Chondrocyte (in vitro differentiated cells): ENCODE measurements around the gene SMIM7. TPM values are rescaled to one million over a fixed set of nuclear protein-coding genes. Genes with fewer than 3 reads are reported as not detected.

Experiments
- DNase-seq: peaks from one replicate; pipeline ENCODE4 v3.0.0; 2021; ENCODE audit warnings: mixed read lengths, low spot score
- H3K27ac Mint-ChIP-seq: one replicate; pipeline ENCODE4 v1.8.0; 2021; ENCODE audit warnings: mild to moderate bottlenecking, moderate library complexity, mixed read lengths; ENCODE audit not compliant: unreplicated experiment
- H3K27me3 Mint-ChIP-seq: 2 replicates; pipeline ENCODE4 v1.8.0; 2021; ENCODE audit warnings: low read depth, mixed read lengths
- H3K36me3 Mint-ChIP-seq: 2 replicates; pipeline ENCODE4 v1.8.0; 2021; ENCODE audit warnings: low read depth, mixed read lengths
- H3K4me1 Mint-ChIP-seq: 2 replicates; pipeline ENCODE4 v1.8.0; 2021; ENCODE audit warnings: low read depth, mild to moderate bottlenecking, mixed read lengths
- H3K4me3 Mint-ChIP-seq: one replicate; pipeline ENCODE4 v1.8.0; 2021; ENCODE audit warnings: mild to moderate bottlenecking, moderate library complexity, mixed read lengths; ENCODE audit not compliant: unreplicated experiment
- H3K9me3 Mint-ChIP-seq: 2 replicates; pipeline ENCODE4 v1.8.0; 2021; ENCODE audit warnings: low read depth, mixed read lengths
- total RNA-seq: library from RNA; stranded (reverse); gene quantifications from 3 replicates; pipeline ENCODE4 v1.2.1, GENCODE V29; 2021
- TF ChIP-seq, protein P1 (sequence below): fragments of 200-600 bp; sonication (generic); IDR thresholded peaks from 2 replicates; pipeline ENCODE4 v1.5.0; 2021; ENCODE audit warnings: antibody characterized with exemption, mild to moderate bottlenecking, moderate library complexity

SMIM7 gene
- total RNA-seq, 1 donor from 2014 or later = 47.7 TPM

DNA sequence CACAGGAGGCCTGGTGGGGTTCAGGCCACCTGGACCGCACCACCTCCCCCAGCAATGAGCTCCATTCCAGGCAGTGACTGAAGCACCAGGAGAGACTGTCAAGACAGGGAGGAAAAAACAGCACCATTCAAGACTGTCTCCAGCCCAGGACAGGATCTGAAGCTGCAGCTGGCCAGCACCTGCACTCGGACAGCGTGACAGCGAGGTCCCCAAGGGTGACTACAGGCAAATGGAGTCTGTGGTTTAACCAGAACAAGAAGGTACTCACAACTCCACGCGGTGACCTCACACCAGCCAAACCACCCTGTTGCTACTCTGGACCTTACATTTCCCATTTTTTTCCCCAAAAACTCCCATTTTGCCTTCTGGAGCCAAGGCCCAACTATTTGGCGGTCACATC is 41.7 kb downstream of the SMIM7 start:
- Mint-ChIP-seq H3K4me3 (no peak overlapping the region), H3K27ac (no peak overlapping the region), H3K4me1 (peaks cover 36% of the 10 kb centered on the region), H3K36me3 (no peaks in the 10 kb centered on the region), H3K27me3 (no peaks in the 10 kb centered on the region), H3K9me3 (no peaks in the 10 kb centered on the region)
- DNase-seq = no peak
- TF ChIP-seq, protein P1, sequence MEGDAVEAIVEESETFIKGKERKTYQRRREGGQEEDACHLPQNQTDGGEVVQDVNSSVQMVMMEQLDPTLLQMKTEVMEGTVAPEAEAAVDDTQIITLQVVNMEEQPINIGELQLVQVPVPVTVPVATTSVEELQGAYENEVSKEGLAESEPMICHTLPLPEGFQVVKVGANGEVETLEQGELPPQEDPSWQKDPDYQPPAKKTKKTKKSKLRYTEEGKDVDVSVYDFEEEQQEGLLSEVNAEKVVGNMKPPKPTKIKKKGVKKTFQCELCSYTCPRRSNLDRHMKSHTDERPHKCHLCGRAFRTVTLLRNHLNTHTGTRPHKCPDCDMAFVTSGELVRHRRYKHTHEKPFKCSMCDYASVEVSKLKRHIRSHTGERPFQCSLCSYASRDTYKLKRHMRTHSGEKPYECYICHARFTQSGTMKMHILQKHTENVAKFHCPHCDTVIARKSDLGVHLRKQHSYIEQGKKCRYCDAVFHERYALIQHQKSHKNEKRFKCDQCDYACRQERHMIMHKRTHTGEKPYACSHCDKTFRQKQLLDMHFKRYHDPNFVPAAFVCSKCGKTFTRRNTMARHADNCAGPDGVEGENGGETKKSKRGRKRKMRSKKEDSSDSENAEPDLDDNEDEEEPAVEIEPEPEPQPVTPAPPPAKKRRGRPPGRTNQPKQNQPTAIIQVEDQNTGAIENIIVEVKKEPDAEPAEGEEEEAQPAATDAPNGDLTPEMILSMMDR = no peak

DNA sequence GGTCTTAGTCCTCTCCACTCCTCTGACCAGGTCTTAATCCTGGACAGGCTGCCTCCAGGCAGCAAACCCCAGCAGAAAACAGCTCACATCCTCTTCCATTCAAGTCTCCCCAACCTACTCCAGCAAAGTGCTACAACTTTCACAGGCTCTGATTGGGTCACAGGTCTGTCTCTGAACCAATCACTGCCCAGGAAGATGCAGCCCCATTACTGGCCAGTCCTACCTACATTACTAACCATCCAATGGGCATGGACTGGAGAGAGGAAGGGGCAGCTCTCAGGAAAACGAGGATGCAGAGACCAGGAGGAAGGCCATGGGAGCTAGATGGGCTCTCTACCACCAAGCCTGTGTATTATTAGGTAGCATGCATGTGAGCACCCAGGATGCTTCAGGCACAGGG is 44.1 kb downstream of the SMIM7 start:
- TF ChIP-seq, protein P1 = no peak
- Mint-ChIP-seq H3K36me3 (no peaks in the 10 kb centered on the region), H3K4me3 (no peak overlapping the region), H3K27ac (no peak overlapping the region), H3K9me3 (no peaks in the 10 kb centered on the region), H3K4me1 (peaks cover 52% of the 10 kb centered on the region), H3K27me3 (no peaks in the 10 kb centered on the region)
- no peak for DNase-seq

DNA sequence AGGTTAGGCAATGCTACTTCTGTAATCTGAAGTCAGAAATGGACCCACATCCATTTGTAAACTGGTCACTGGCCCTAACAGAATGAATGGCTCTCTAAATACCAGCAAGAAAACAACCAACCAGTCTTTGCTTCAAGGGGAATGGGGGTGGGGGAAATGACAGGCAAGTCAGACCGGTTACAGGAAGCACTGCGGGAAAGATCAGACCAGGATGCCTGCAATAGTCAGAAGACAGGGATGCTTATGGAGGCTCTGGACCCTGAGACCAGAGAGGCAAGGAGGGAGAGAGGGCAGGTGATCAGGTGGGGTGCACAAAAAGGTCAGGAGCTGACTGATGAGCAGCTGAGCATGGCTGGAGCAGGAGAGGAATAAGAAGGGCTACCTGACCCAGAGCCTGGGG is 45.0 kb downstream of the SMIM7 start:
- DNase-seq = no peak
- H3K4me3 Mint-ChIP-seq = no peak overlapping the region
- peak overlapping the region; percentile 17 for H3K27ac Mint-ChIP-seq
- H3K4me1 Mint-ChIP-seq = peaks cover 49% of the 10 kb centered on the region
- H3K27me3 Mint-ChIP-seq = no peaks in the 10 kb centered on the region
- no peaks in the 10 kb centered on the region for H3K36me3 Mint-ChIP-seq
- TF ChIP-seq, protein P1 = no peak
- no peaks in the 10 kb centered on the region for H3K9me3 Mint-ChIP-seq

DNA sequence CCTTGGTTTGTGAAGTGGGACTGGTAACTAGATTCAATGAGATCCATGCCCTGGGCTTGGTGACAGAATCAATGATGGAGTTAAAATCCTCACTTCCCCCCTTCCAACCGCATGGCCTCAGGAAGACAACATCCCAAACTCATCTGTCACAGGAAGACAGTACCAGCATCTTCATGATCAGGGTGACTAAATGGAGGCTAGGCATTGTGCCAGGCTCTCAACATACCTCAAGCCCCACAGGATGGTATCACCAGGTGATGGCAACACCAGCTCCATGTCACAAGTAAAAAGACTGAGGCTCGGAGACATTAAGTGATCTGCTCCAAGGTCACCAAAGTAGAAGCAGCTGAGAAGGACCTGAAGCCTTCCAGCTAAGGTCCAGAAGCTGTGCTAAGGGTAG is 46.1 kb downstream of the SMIM7 start:
- no peaks in the 10 kb centered on the region for H3K9me3 Mint-ChIP-seq
- no peaks in the 10 kb centered on the region for H3K36me3 Mint-ChIP-seq
- no peak overlapping the region for H3K4me3 Mint-ChIP-seq
- peaks cover 43% of the 10 kb centered on the region for H3K4me1 Mint-ChIP-seq
- no peaks in the 10 kb centered on the region for H3K27me3 Mint-ChIP-seq
- TF ChIP-seq, protein P1 = no peak
- no peak for DNase-seq
- H3K27ac Mint-ChIP-seq = no peak overlapping the region

DNA sequence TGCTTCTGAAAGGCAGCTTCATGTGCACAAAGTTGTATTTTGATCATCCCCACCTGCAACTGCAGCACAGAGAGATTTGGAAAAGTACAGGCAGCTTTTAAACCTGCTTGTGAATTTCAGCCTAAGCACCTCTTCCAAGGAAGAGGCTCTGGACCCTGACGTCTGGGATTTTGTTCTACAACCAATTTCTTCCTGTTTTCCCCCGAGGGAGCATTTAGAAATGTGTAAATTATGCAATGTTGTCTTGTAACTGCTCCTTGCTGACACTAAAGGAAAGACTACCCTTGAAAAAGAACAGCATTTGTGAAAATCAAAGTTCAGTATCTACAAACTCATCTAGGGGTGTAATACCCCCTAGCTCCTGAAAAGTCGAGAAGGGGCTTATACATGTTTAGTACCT is 47.3 kb downstream of the SMIM7 start:
- no peak for DNase-seq
- TF ChIP-seq, protein P1 = no peak
- H3K4me3 Mint-ChIP-seq = no peak overlapping the region
- no peaks in the 10 kb centered on the region for H3K9me3 Mint-ChIP-seq
- peak overlapping the region; percentile 45 for H3K27ac Mint-ChIP-seq
- H3K27me3 Mint-ChIP-seq = no peaks in the 10 kb centered on the region
- no peaks in the 10 kb centered on the region for H3K36me3 Mint-ChIP-seq
- H3K4me1 Mint-ChIP-seq = peaks cover 48% of the 10 kb centered on the region
